Aorta (tissue), 5 donors: ENCODE results near the gene CDK14. TPM values are rescaled to one million over a fixed set of nuclear protein-coding genes. Genes with fewer than 3 reads are reported as not detected.

Experiments used
- ATAC-seq: fragments of 200-7000 bp; cut with Tn5 transposase; one replicate; pipeline ENCODE4 v1.9.1; 2022; ENCODE audit warnings: moderate library complexity; ENCODE audit not compliant: low FRiP score
- DNase-seq, 2 donors: peaks; one replicate each; pipeline ENCODE4 v3.0.0-alpha.2; 2020
- H3K27ac ChIP-seq, 2 donors: one replicate each; pipeline ENCODE4 v1.5.1; 2013; ENCODE audit warnings: low read length in 2 of 2, mild to moderate bottlenecking in 2 of 2, moderate library complexity in 2 of 2, control low read depth in 1 of 2, inconsistent platforms in 1 of 2, low read depth in 1 of 2
- H3K27me3 ChIP-seq, 2 donors: one replicate each; pipeline ENCODE4 v1.6.1; 2013; ENCODE audit warnings: control low read depth in 1 of 2, low read length in 1 of 2, mild to moderate bottlenecking in 1 of 2, moderate library complexity in 1 of 2; ENCODE audit not compliant: insufficient read depth in 2 of 2, control insufficient read depth in 1 of 2
- H3K36me3 ChIP-seq, 2 donors: one replicate each; pipeline ENCODE4 v1.6.1; 2013; ENCODE audit warnings: control low read depth in 1 of 2, low read length in 1 of 2, mild to moderate bottlenecking in 1 of 2; ENCODE audit not compliant: insufficient read depth in 2 of 2, control insufficient read depth in 1 of 2
- H3K4me1 ChIP-seq, 2 donors: one replicate each; pipeline ENCODE4 v1.6.1; 2013; ENCODE audit warnings: low read length in 2 of 2, control low read depth in 1 of 2, mild to moderate bottlenecking in 1 of 2, moderate library complexity in 1 of 2; ENCODE audit not compliant: insufficient read depth in 2 of 2, control insufficient read depth in 1 of 2
- H3K4me3 ChIP-seq, 2 donors: one replicate each; pipeline ENCODE4 v1.5.1; 2013; ENCODE audit warnings: low read length in 2 of 2, control low read depth in 1 of 2, mild to moderate bottlenecking in 1 of 2
- H3K9me3 ChIP-seq: one replicate; pipeline ENCODE4 v1.6.1; 2013; ENCODE audit warnings: mild to moderate bottlenecking, low read length; ENCODE audit not compliant: control insufficient read depth
- WGBS, 2 donors: extraction: QIAGEN DNeasy Blood & Tissue Kit; methylation state at CpG; one replicate each; pipeline ENCODE4 v1.1.7; 2013; 5-methylcytosine and 5-hydroxymethylcytosine counted together
- intact Hi-C, 2 donors: fragments of 100-400 bp; cut with DNase I; formaldehyde crosslinking; loops; one replicate each; pipeline versions ENCODE4 v1.14.2 to v1.15.0; 2022
- polyA plus RNA-seq, 2 donors: library from polyadenylated mRNA; stranded (reverse); fragments of 200-250 nt; gene quantifications; one replicate each; pipeline ENCODE4 v1.2.3, GENCODE V29; 2013
- total RNA-seq, 2 donors: library from RNA; stranded (reverse); fragmentation: NEBNext Ultra II Directional; extraction: Animal tissue kit (Norgen Biotek cat#: 25700); gene quantifications; one replicate each; pipeline ENCODE4 v1.2.1, GENCODE V29; 2021
- donor health status: healthy with polysubstance abuse.
- donor health status: Bipolar disorder and iron deficiency.
- donor health status: DM: no; HTN: no; CAD: no.
- donor health status: DM: no; HTN: no; CAD: no.
- donor health status: DM: yes; HTN: yes; CAD: no.

CDK14 gene
- total and polyA plus RNA-seq, 4 donors, result 4.6 to 72.4 (median 29.5) TPM

DNA sequence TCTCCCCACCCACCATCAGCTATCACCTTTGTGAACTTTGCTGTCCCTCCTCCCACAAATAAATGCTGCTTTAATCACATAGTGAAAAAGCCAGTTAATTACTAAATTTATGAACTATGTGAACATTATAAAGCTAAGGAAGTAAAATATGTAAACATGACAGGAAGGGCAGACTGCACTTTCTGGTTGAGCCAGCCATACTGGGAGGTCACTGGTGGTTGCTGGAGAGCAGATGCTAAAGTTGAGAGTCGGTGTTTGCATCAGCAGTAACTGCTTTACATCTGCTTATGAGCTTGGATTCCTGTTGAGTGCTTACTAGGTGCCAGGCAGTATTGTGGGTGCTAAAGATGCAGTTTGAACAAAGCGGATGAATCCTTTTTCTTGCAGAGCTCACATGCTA lies 458.3 kb downstream of the CDK14 start:
- H3K9me3 ChIP-seq, result no peaks in the 10 kb centered on the region

DNA sequence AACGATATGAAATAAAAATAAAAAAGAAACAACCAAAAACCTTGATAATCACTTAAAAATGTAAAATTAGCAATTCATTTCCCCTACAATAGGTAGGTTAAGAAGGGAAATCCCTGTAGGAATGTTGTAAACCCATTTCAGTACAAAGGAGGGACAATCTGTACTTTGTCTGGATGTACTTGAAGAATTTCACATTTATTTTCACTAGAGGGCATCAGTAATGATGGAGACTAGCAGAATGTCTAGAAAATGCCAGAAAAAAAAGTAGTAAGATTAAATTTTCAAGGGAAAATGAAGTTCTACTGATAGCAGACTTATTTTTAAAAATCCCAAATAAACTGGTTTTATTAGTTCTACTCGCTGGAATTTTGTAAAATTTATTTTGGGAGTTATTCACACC lies 459.1 kb downstream of the CDK14 start:
- intact Hi-C loops, result no loop called here
- H3K9me3 ChIP-seq, result no peaks in the 10 kb centered on the region
- DNase-seq (no peak), ATAC-seq (no peak)
- no peak overlapping the region for H3K27ac ChIP-seq
- no peaks in the 10 kb centered on the region for H3K27me3 ChIP-seq
- H3K36me3 ChIP-seq, result no peaks in the 10 kb centered on the region
- H3K4me1 ChIP-seq, result peaks cover 3 to 4% of the 10 kb centered on the region in 2 donors
- no peak overlapping the region for H3K4me3 ChIP-seq
- WGBS, 2 donors, result 4 to 12% methylated on average over 2 of the region's 2 CpGs

More for the DNA sequence above, 458.3 kb downstream of the CDK14 start:
- Histone ChIP-seq H3K4me1 (peaks cover 3 to 4% of the 10 kb centered on the region in 2 donors), H3K36me3 (no peaks in the 10 kb centered on the region), H3K4me3 (no peak overlapping the region), H3K27ac (no peak overlapping the region), H3K27me3 (no peaks in the 10 kb centered on the region)
- intact Hi-C loops, result no loop called here
- DNase-seq, result no peak
- ATAC-seq, result no peak
- WGBS, 2 donors, result 60 to 68% methylated on average over 2 of the region's 2 CpGs

DNA sequence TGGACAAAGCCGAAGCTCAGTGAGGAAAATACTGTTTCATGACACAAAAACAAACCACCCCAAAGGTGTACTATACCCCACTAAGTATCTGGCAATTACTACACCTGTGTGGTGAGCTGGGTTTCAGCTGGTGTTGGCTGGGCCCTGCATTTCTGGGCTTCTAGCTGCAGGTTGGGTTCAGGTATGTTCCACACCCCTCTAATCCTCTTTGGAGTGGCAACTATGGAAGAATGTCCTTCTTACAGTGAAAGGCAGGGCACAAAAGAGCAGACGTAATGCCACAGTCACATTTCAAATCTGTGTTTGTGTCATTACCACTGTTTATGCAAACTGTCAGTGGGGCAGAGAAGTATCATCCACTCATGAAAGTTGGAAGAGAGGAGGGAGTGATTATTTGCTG lies 466.6 kb downstream of the CDK14 start:
- WGBS, 2 donors, result 93 to 95% methylated on average over 2 of the region's 2 CpGs
- Histone ChIP-seq H3K9me3 (no peaks in the 10 kb centered on the region), H3K4me3 (no peak overlapping the region), H3K36me3 (no peaks in the 10 kb centered on the region), H3K27ac (no peak overlapping the region), H3K27me3 (no peaks in the 10 kb centered on the region), H3K4me1 (no peaks in the 10 kb centered on the region)
- intact Hi-C loops, result no loop called here
- DNase-seq, result no peak
- ATAC-seq, result no peak

DNA sequence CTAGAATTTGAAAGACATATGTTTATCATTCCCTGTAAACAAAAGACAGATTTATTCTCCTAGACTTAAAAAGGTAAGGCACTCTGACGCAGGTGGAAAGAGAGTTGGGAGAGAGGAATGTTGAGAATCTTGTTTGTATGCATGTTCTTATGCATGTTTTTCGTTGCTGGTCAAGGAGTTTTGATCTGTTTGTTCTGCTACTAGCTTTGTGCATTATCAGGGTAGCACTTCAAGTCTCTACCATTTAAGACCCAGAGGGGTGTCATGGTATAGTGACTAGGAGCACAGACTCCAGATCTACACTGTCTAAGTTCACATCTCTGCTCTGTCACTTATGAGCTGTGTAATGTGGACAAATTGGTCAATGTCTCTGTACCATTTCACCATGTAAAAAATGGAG lies 467.9 kb downstream of the CDK14 start:
- no peaks in the 10 kb centered on the region for H3K4me1 ChIP-seq
- intact Hi-C loops, result no loop called here
- DNase-seq, result no peak
- H3K4me3 ChIP-seq, result no peak overlapping the region
- H3K27ac ChIP-seq, result no peak overlapping the region
- no peaks in the 10 kb centered on the region for H3K36me3 ChIP-seq
- H3K9me3 ChIP-seq, result no peaks in the 10 kb centered on the region
- no peaks in the 10 kb centered on the region for H3K27me3 ChIP-seq
- ATAC-seq, result no peak
- WGBS, 2 donors, result 94 to 98% methylated on average over 2 of the region's 2 CpGs

DNA sequence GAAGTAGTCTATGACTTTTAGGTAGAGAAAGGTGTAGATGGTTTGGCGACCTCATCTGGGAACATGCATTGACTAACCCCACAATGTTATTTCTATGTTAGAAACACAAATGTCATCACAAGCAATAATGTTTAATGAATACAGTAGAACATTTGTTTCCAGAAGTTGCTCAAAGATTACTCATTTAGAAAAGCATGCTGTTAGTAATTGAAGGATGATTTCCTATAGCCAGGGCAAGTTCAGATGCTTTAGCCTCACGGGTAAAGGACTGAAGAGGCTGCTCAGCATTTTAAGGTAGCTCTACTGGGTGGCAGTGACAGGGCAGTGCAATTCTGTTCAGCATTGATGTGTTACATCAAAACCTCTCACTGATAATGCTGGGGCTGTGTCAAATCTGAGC lies 468.8 kb downstream of the CDK14 start:
- DNase-seq, result no peak
- 94 to 97% methylated on average over 2 of the region's 2 CpGs for WGBS, 2 donors
- intact Hi-C loops, result no loop called here
- H3K4me3 ChIP-seq, result no peak overlapping the region
- no peaks in the 10 kb centered on the region for H3K27me3 ChIP-seq
- ATAC-seq, result no peak
- no peak overlapping the region for H3K27ac ChIP-seq
- H3K4me1 ChIP-seq, result no peaks in the 10 kb centered on the region
- H3K9me3 ChIP-seq, result no peaks in the 10 kb centered on the region
- no peaks in the 10 kb centered on the region for H3K36me3 ChIP-seq

DNA sequence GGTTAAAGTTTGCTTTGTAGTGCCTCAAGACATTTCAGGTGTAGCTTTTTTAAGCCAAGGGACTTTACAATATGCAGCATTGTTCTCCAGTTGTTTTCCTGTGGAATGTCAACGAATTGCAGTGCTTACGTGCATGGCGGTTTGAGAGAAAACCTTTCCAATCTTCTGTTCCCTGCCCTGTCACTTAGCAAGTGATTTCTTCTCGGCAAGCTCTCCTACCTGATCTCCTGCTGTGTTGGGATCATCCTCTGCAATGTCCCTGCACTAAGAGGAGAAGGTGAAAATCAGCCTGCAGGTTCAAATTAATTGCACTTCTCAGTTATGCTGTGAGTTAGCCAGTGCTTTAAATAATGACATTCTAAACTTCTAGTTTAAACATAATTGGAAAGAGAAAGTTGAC lies 470.5 kb downstream of the CDK14 start:
- intact Hi-C loops, result no loop called here
- DNase-seq, result no peak
- no peaks in the 10 kb centered on the region for H3K9me3 ChIP-seq
- H3K4me1 ChIP-seq, result no peaks in the 10 kb centered on the region
- no peaks in the 10 kb centered on the region for H3K36me3 ChIP-seq
- WGBS, 2 donors, result 83 to 84% methylated on average over 4 of the region's 4 CpGs
- H3K4me3 ChIP-seq, result no peak overlapping the region
- H3K27ac ChIP-seq, result no peak overlapping the region
- no peak for ATAC-seq
- no peaks in the 10 kb centered on the region for H3K27me3 ChIP-seq

DNA sequence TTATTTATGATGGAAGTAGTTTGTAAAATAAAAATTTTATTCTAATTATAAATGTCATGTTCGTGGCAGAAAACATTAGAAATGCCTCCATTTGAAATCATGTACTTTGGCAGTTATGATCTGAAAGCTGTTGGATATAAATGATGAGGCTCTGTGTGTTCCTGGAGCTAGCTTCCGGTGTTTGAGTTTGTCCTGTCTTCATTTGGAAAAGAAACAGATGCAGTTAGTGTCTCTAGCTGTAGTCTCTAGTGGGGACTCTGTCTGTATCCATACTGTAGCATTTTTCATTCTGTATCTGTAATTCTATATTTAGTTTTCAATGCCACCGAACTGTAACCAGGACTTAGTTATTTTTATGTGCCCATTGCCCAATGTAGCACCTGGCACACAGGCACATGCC lies 471.1 kb downstream of the CDK14 start:
- H3K36me3 ChIP-seq, result no peaks in the 10 kb centered on the region
- DNase-seq (no peak), ATAC-seq (no peak)
- H3K4me1 ChIP-seq, result no peaks in the 10 kb centered on the region
- 48 to 55% methylated on average over 3 of the region's 3 CpGs for WGBS, 2 donors
- no peak overlapping the region for H3K4me3 ChIP-seq
- H3K27me3 ChIP-seq, result no peaks in the 10 kb centered on the region
- H3K27ac ChIP-seq, result no peak overlapping the region
- H3K9me3 ChIP-seq, result no peaks in the 10 kb centered on the region
- intact Hi-C loops, result no loop called here

DNA sequence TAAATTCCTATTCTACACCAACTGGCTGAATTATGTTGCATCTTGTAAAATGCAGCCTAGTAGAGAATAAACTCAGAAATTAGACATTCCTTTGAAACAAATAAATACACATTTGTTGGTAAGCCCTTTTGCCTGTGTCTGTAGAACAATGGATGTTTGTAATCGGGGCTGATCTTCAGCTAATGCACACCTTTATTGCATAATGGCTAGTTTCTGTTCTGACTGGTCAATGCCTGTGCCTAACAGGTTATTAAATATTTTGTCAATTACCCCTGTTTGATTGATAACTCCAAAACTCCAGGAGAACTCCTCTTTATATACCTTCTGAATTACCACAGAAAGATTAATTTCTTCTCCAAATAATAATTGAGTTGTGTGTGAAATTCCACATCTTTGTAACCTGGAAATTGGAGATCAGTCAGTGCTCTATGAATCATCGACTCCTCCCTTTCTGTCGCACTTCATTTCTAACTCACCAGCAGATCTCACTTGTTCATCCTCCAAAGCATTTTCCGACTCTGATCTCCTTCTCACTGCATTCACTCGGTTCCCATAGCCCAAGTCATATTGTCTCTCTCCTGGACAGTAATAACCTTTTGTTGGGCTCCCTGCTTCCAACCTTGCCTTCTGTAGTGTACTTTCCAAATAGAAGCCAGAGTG lies 472.1 kb downstream of the CDK14 start:
- WGBS, 2 donors, result 96 to 97% methylated on average over 5 of the region's 5 CpGs
- intact Hi-C loops, result no loop called here
- Histone ChIP-seq H3K4me1 (no peaks in the 10 kb centered on the region), H3K27me3 (no peaks in the 10 kb centered on the region), H3K9me3 (no peaks in the 10 kb centered on the region), H3K27ac (no peak overlapping the region), H3K36me3 (no peaks in the 10 kb centered on the region), H3K4me3 (no peak overlapping the region)
- ATAC-seq, result no peak
- DNase-seq, result no peak

DNA sequence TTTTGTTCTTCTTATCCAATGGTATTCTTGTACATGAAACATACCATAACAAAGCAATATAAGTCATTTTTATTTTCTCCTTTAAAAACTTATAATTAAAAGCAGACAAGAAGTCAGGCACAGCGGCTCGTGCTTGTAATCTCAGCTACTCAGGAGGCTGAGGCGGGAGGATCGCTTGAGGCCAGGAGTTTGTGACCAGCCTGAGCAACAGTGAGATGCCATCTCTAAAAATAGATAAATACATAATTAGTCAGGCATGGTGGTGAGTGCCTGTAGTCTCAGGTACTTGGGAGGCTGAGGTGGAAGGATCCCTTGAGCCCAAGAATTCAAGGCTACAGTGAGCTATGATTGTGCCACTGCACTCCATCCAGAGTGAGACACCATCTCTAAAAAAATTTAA lies 473.0 kb downstream of the CDK14 start:
- ATAC-seq, result no peak
- H3K9me3 ChIP-seq, result no peaks in the 10 kb centered on the region
- no peak overlapping the region for H3K27ac ChIP-seq
- intact Hi-C loops, result no loop called here
- 98 to 99% methylated on average over 4 of the region's 4 CpGs for WGBS, 2 donors
- H3K4me1 ChIP-seq, result no peaks in the 10 kb centered on the region
- no peaks in the 10 kb centered on the region for H3K36me3 ChIP-seq
- H3K27me3 ChIP-seq, result no peaks in the 10 kb centered on the region
- DNase-seq, result no peak
- no peak overlapping the region for H3K4me3 ChIP-seq
